ENCODE data around the gene SULT1C2.

- TF ChIP-seq EZH2 (IDR thresholded peaks at IDR 0.05), result no peak
- no peak for TF ChIP-seq CTCF (IDR thresholded peaks at IDR 0.05 in 2 of 3, conservative IDR thresholded peaks at IDR 0.05 in 1 of 3; ENCODE audit: borderline replicate concordance in 1 of 3, insufficient read depth in 1 of 3, low read depth in 2 of 3, low read length in 2 of 3)
- no peak for TF ChIP-seq YY1 (IDR thresholded peaks at IDR 0.05; ENCODE audit: extremely low read depth, insufficient replicate concordance, low read depth, low read length)
- TF ChIP-seq RAD21 (IDR thresholded peaks at IDR 0.05; ENCODE audit: low read depth), result no peak
- no peak for TF ChIP-seq POLR2A (IDR thresholded peaks at IDR 0.05; ENCODE audit: borderline replicate concordance, extremely low read depth, insufficient read depth, insufficient read length)
- no peak for TF ChIP-seq POLR2AphosphoS5 (IDR thresholded peaks at IDR 0.05; ENCODE audit: low read depth, low read length)
- no peak for TF ChIP-seq SIN3A (IDR thresholded peaks at IDR 0.05; ENCODE audit: low read depth)
- TF ChIP-seq REST (IDR thresholded peaks at IDR 0.05; ENCODE audit: low read depth), result no peak
- no peak for TF ChIP-seq MAX (IDR thresholded peaks at IDR 0.05)
- TF ChIP-seq EGR1 (IDR thresholded peaks at IDR 0.05; ENCODE audit: low read depth), result no peak
- no peak for TF ChIP-seq EZH2phosphoT487 (IDR thresholded peaks at IDR 0.05; ENCODE audit: borderline replicate concordance)
- TF ChIP-seq ATF3 (IDR thresholded peaks at IDR 0.05), result no peak
- TF ChIP-seq JUND (IDR thresholded peaks at IDR 0.05), result no peak
Measured at GRCh38 chr2:108243566-108243965, 45.1 kb upstream of the SULT1C2 start.
